ENCODE measurements around the gene LTBP4. TPM values are rescaled to one million over a fixed set of nuclear protein-coding genes. Genes with fewer than 3 reads are reported as not detected.
A peak's percentile ranks its signal among the peaks of the same experiment; 100 is the strongest.
"Not testable (repeated sequence)": the region's sequence is repeated elsewhere in the genome, so short reads cannot be mapped to it uniquely, and the experiment has no call there.

Gene LTBP4
- polyA plus RNA-seq, 12 donors: 146 to 328 (median 194) TPM; not detected in 1

- DNase-seq: not testable (repeated sequence)
Measured at GRCh38 chr19:40591724-40592123, 9.4 kb upstream of the LTBP4 start.

GRCh38 chr19:40592170-40592569 is 9.0 kb upstream of the LTBP4 start:
- no peak for DNase-seq

- DNase-seq: no peak
Measured at GRCh38 chr19:40594255-40594654, 6.9 kb upstream of the LTBP4 start.

GRCh38 chr19:40594657-40595091 is 6.5 kb upstream of the LTBP4 start:
- DNase-seq: no peak

- no peak for DNase-seq
Measured at GRCh38 chr19:40596608-40597328, 4.4 kb upstream of the LTBP4 start.

- DNase-seq: no peak
Measured at GRCh38 chr19:40597329-40597838, 3.8 kb upstream of the LTBP4 start.

- DNase-seq: peak; percentile 97
Measured at GRCh38 chr19:40598121-40598917, 2.9 kb upstream of the LTBP4 start.

GRCh38 chr19:40598918-40599307 is 2.3 kb upstream of the LTBP4 start:
- DNase-seq: no peak

GRCh38 chr19:40599331-40599901 is 1.8 kb upstream of the LTBP4 start:
- DNase-seq: no peak

GRCh38 chr19:40599902-40600569 is 1.1 kb upstream of the LTBP4 start:
- DNase-seq: no peak

GRCh38 chr19:40600570-40601133 is 517 bp upstream of the LTBP4 start:
- DNase-seq: no peak

GRCh38 chr19:40603071-40603388 is 1.9 kb downstream of the LTBP4 start:
- DNase-seq: no peak

GRCh38 chr19:40603389-40604170 is 2.4 kb downstream of the LTBP4 start:
- DNase-seq: peak; percentile 97

GRCh38 chr19:40604171-40604646 is 3.0 kb downstream of the LTBP4 start:
- no peak for DNase-seq

GRCh38 chr19:40604647-40605215 is 3.6 kb downstream of the LTBP4 start:
- no peak for DNase-seq

- no peak for DNase-seq
Measured at GRCh38 chr19:40605216-40605971, 4.2 kb downstream of the LTBP4 start.

- no peak for DNase-seq
Measured at GRCh38 chr19:40607311-40608239, 6.4 kb downstream of the LTBP4 start.

GRCh38 chr19:40608240-40608621 is 7.1 kb downstream of the LTBP4 start:
- no peak for DNase-seq

- no peak for DNase-seq
Measured at GRCh38 chr19:40608957-40609356, 7.8 kb downstream of the LTBP4 start.

Data from muscle of arm (tissue), 12 donors.